Retinal pigment epithelial cell (primary cell): ENCODE results near the gene GLP1R.

Experiments
- DNase-seq: peaks from one replicate; pipeline ENCODE4 v3.0.0-alpha.2; 2010; ENCODE audit warnings: low read depth
- H3K4me3 ChIP-seq: 2 replicates; pipeline ENCODE4 v1.5.1; 2011; ENCODE audit warnings: mild to moderate bottlenecking, low read length, control low read depth, moderate library complexity
- CTCF ChIP-seq: conservative IDR thresholded peaks from 2 replicates; pipeline ENCODE4 v1.5.1; 2011; ENCODE audit warnings: low read depth, low read length, control low read depth, inconsistent platforms

The GLP1R gene

GRCh38 chr6:39026175-39026574 lies 22.4 kb upstream of the GLP1R start:
- DNase-seq, result no peak
- TF ChIP-seq CTCF, result no peak
- H3K4me3 ChIP-seq, result no peak overlapping the region

- TF ChIP-seq CTCF, result peak; percentile 76
- no peak overlapping the region for H3K4me3 ChIP-seq
- DNase-seq, result no peak
Observed at GRCh38 chr6:39029156-39030011, 19.2 kb upstream of the GLP1R start.

- no peak overlapping the region for H3K4me3 ChIP-seq
- no peak for DNase-seq
- TF ChIP-seq CTCF, result no peak
Observed at GRCh38 chr6:39035681-39036080, 12.9 kb upstream of the GLP1R start.

- no peak for TF ChIP-seq CTCF
- no peak overlapping the region for H3K4me3 ChIP-seq
- no peak for DNase-seq
Observed at GRCh38 chr6:39037082-39037508, 11.5 kb upstream of the GLP1R start.

- no peak overlapping the region for H3K4me3 ChIP-seq
- no peak for DNase-seq
- TF ChIP-seq CTCF, result no peak
Observed at GRCh38 chr6:39037707-39038106, 10.9 kb upstream of the GLP1R start.

- TF ChIP-seq CTCF, result no peak
- no peak overlapping the region for H3K4me3 ChIP-seq
- no peak for DNase-seq
Observed at GRCh38 chr6:39040080-39040673, 8.4 kb upstream of the GLP1R start.

GRCh38 chr6:39041072-39041471 lies 7.5 kb upstream of the GLP1R start:
- no peak for DNase-seq
- no peak overlapping the region for H3K4me3 ChIP-seq
- TF ChIP-seq CTCF, result no peak
